ENCODE results near the gene IL11. TPM values are rescaled to one million over a fixed set of nuclear protein-coding genes. Genes with fewer than 3 reads are reported as not detected.
"Not testable (repeated sequence)": the region's sequence is repeated elsewhere in the genome, so short reads cannot be mapped to it uniquely, and the experiment has no call there.

IL11 gene
- total and polyA plus RNA-seq, 2 of the 8 experiments (the other 6 are each of a cell fraction or from before 2014, with no cell fraction given) = 1.7 to 2.8 TPM

GRCh38 chr19:55410168-55410567 lies 39.9 kb upstream of the IL11 start (continued):
- TF ChIP-seq EGR1 (IDR thresholded peaks at IDR 0.05; ENCODE audit: borderline replicate concordance, low read depth, low read length) = no peak
- no peak for TF ChIP-seq RNF2 (IDR thresholded peaks at IDR 0.05; ENCODE audit: borderline replicate concordance, low read depth, low read length, missing control alignments, poor library complexity, severe bottlenecking)
- TF ChIP-seq CBX8 (IDR thresholded peaks at IDR 0.05; ENCODE audit: borderline replicate concordance, low read depth, low read length) = no peak
- no peak for TF ChIP-seq BACH1 (IDR thresholded peaks at IDR 0.05; ENCODE audit: low read length)

GRCh38 chr19:55409179-55409578 lies 38.9 kb upstream of the IL11 start:
- not testable (repeated sequence) for FAIRE-seq; H3K9ac ChIP-seq (replicated peaks in 1 of 4; ENCODE audit: extremely low read depth in 1 of 4, low read depth in 3 of 4, low read length in 3 of 4); H2AFZ ChIP-seq (ENCODE audit: low read length); H3K56ac ChIP-seq (replicated peaks; ENCODE audit: insufficient read length, low read depth, low read length); H3K9me3 ChIP-seq (ENCODE audit: insufficient read depth in 2 of 2, low read depth in 1 of 2, low read length in 1 of 2); H4K8ac ChIP-seq (ENCODE audit: extremely low read depth, insufficient read depth, low read length); H3K23ac ChIP-seq (ENCODE audit: insufficient read length); H3K4me3 ChIP-seq (ENCODE audit: extremely low read depth in 1 of 4, insufficient read depth in 2 of 4, low read depth in 3 of 4, low read length in 4 of 4); H2BK15ac ChIP-seq (ENCODE audit: low read length); H3K27ac ChIP-seq (ENCODE audit: low read depth, low read length); H3K27me3 ChIP-seq (replicated peaks in 1 of 4; ENCODE audit: control insufficient read depth in 3 of 4, extremely low read depth in 1 of 4, insufficient read depth in 3 of 4, low read length in 3 of 4); DNase-seq (ENCODE audit: low read depth in 1 of 2, low spot score in 2 of 2); H2BK120ac ChIP-seq (replicated peaks; ENCODE audit: low read depth, low read length); H3K4ac ChIP-seq (replicated peaks; ENCODE audit: insufficient read length, low read depth, low read length); H4K5ac ChIP-seq (ENCODE audit: insufficient read length, low read depth, low read length); H2BK20ac ChIP-seq (ENCODE audit: low read length); H2BK12ac ChIP-seq (ENCODE audit: low read depth, low read length); H3K14ac ChIP-seq (ENCODE audit: insufficient read length)
- 95% methylated on average over 8 of the region's 8 CpGs; no CpG with 5 or more reads in 1 of the 2 experiments for whole genome bisulfite sequencing, 2 experiments (ENCODE audit: extremely low coverage in 1 of 2, insufficient coverage in 1 of 2, insufficient read length in 1 of 2, insufficient replicate concordance in 2 of 2, low coverage in 1 of 2, low lambda C conversion rate in 2 of 2, missing lambda C conversion rate in 1 of 2)
- peaks cover 12 to 26% of the 10 kb centered on the region in 2 experiments for H3K79me2 ChIP-seq (ENCODE audit: control insufficient read depth in 1 of 2, insufficient read depth in 2 of 2, low read length in 2 of 2)
- H3K79me1 ChIP-seq (ENCODE audit: low read depth, low read length) = peaks cover 15% of the 10 kb centered on the region
- 0 out of 2 replicates have a peak overlapping the region, but pooled peaks have one; percentile 99 for H3K18ac ChIP-seq (ENCODE audit: extremely low read depth, low read length)
- H3K23me2 ChIP-seq (ENCODE audit: low read depth, low read length) = peaks cover 13% of the 10 kb centered on the region
- H2BK5ac ChIP-seq (ENCODE audit: low read depth, low read length) = peak overlapping the region; percentile 97; the same call in 1 of the 2 replicates
- peak overlapping the region; percentile 100 for H4K91ac ChIP-seq (replicated peaks; ENCODE audit: insufficient read length, low read length)
- peaks cover 8 to 26% (median 19%) of the 10 kb centered on the region in 4 experiments for H3K36me3 ChIP-seq (ENCODE audit: control insufficient read depth in 2 of 4, insufficient read depth in 4 of 4, low read length in 3 of 4)
- ChIA-PET CTCF (ENCODE audit: partially characterized antibody) (interaction anchor here (0.6 to 2.1 kb wide), 4 partner anchors 9 to 95 kb away, joined by 3 to 7 read pairs (median 6); no protein-coding TSS in a partner anchor), POLR2A (ENCODE audit: partially characterized antibody) (interaction anchor here (0.7 to 34.6 kb wide), 12 partner anchors 10 to 518 kb away, joined by 3 to 874 read pairs (median 4); partner anchors contain the start of genes HSPBP1, RPL28, TMEM238 and UBE2S)
- H3K4me2 ChIP-seq (ENCODE audit: insufficient read depth in 1 of 2, low read depth in 2 of 2, low read length in 2 of 2) = peak overlapping the region in 1 of 2 experiments; percentile 99; a peak in 1 of 4 replicates
- peaks cover 17 to 19% of the 10 kb centered on the region in 2 experiments for H4K20me1 ChIP-seq (replicated peaks in 1 of 2; ENCODE audit: control insufficient read depth in 1 of 2, insufficient read depth in 2 of 2, low read length in 2 of 2)
- H2AK5ac ChIP-seq (ENCODE audit: low read depth, low read length) = peak overlapping the region; percentile 95; the same call in 1 of the 2 replicates
- H3K4me1 ChIP-seq (replicated peaks in 1 of 4; ENCODE audit: control insufficient read depth in 3 of 4, insufficient read depth in 4 of 4, low read length in 3 of 4) = peaks cover 0 to 20% (median 13%) of the 10 kb centered on the region in 4 experiments; a peak in 6 of 7 replicates
